Fibroblast of peridontal ligament (primary cell): ENCODE measurements around the gene CDH4.

Experiments used
- DNase-seq: peaks from one replicate; pipeline ENCODE4 v3.0.0-alpha.2; 2010; ENCODE audit errors: extremely low read depth

CDH4 gene

DNA sequence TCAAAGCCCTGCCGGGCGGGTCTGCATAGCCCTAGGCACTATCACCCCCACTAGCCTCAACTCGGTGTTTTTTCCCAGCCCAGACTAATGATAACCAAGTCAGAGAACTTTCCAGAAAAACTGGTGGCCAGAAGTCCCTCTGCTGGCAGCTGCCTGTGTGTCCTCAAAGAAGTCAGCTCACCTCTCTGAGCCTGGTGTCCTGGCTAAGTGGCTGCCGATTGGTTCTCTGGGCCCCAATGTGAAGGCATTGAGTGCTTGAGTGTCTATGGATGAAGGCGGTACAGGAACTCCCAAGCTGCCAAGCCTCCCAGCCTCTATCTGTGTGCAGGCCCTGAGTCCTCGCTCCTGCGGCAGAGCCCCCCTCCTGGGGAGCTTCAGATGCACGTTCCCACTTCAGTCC is 458.0 kb downstream of the CDH4 start:
- no peak for DNase-seq

DNA sequence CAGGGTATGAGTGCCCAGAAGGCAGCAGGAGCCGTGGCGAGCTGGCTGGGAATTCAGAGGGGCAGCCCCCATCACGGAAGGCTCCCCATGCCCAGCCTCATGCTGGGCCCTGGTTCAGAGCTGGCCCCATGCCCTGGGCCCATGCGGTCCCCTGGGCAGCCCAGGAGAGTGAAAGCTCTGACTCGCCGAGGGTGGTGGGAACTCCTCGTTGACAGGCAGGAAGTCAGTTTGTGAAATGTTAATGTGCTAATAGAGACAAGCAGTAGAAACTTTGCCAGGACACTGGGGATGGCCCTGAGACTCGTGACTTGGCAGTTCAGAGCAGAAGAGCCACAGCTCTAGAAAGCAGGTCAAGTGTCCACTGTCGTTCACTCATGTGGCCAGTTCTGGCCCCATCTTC is 460.6 kb downstream of the CDH4 start:
- DNase-seq = no peak

DNA sequence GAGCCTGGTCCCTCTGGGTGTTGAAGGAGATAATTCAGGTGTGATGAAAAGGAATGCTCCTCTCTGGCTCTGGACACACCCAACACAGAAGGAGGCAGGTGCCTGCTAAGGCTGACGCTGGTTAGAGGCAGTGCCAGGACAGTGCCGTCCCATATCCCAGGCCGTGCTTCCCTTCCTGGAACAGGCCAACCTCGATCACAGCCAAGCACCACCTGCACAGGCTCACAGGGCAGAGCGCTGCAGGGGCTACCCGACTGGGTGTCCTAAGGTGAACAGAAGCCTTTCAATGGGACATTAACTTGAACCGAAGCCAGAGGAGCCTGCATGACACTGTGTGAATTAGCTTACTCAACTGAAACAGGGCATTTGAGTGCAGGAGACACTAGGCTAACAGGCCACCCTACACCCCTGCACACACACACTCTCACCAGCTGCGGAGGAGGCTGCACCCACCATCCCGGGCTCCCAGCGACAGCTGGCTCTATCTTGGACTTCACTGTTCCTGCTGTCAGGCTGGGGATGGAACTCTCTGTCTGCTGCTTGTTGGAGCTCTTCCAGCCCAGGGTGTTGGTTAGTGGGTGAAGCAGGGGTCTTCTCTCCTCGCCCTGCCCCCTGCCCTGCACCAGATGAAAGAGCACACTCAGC is 466.4 kb downstream of the CDH4 start:
- no peak for DNase-seq

DNA sequence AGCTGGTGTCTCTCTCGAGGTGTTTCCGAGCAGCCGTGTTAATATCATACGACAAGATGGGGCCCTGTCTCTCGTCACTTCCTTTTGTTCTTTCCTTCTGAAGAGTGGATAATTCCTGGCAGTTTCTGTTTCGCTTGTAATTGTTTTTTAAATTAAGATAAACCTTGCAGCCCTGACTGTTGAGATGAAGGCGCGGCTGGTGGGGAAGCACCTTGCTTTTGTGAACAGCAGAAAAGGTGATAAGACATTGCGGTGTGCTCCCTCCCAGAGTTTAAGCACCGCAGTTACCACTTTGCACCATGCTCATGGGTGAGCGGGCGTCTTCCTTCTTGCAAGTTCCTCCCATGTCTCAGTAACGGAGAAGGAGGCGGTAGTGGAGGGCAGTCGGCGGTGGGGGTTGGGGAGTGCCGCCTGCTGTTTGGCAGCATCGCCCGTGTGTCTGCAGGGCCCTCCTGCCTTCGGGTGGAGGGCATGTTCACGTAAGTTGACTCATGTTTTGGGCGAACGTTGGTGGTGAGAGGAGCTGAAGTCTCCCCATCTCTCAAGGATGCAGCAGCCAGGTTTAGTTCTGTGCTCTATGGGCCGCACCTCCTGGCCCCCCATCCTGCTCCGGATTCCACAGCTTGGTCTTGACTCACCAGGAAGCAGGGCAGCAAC is 467.8 kb downstream of the CDH4 start:
- no peak for DNase-seq

DNA sequence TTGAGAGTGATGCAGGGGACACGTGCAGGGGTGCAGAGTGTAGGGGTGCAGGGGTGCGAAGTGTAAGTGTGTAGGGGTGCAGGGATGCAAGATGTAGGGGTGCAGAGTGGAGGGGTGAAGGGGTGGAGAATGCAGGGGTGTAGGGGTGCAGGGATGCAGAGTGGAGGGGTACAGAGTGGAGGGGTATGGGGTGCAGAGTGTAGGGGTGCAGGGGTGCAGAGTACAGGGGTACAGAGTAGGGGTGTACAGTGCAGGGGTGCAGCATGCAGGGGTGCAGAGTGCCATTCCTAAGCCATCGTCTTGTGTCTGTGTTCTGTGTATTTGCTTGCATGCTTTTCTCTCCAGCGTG is 468.3 kb downstream of the CDH4 start:
- DNase-seq = no peak

DNA sequence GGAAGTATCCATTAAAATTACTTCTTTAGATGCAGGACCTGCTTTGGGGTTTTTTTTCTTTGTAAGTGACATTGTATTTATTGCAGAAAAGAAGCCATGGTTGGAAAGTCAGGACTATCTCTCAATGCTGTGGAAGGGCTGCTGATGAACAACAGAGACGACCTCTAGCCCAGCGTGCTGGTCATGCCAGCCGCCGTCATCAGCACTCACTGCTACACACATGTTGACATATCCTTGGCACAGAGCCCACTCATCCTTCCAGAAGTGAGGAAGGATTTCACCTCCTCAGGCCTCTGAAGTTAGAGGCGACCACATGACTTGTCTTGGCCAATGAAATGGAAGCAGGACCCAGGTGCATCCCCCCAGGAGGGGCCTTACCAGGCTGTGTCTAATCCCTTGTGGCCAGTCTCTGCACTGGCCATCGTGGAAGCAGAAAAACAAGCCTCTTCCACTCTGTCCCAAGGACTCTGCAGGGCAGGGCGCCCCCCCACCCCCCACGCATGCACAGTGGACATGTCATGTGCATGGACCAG is 470.2 kb downstream of the CDH4 start:
- DNase-seq = no peak

DNA sequence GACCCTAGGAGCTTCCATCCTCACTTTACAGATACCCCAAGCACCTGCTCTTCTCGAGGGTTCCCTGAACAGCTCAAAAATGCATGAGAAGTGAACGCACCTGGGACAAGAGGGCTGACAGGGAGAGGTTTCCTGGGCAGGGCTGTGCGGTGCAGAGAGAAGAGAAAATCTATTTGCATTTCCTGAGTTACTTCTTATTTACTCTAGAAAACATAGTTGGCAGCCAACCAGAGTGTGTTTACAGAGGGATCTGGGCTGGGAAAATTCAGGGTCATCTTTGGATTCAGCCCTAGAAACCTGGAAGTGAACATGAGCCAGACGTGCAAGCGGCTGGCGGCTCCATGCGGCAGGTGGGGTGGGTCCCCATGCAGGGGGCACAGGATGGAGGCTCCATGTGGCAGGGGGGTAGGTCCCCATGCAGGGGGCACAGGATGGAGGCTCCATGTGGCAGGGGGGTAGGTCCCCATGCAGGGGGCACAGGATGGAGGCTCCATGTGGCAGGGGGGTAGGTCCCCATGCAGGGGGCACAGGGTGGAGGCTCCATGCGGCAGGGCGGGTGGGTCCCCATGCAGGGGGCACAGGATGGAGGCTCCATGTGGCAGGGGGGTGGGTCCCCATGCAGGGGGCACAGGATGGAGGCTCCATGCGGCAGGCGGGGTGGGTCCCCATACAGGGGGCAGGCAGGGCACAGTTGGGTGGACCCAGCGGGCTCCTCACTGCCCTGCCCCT is 471.6 kb downstream of the CDH4 start:
- DNase-seq = no peak

DNA sequence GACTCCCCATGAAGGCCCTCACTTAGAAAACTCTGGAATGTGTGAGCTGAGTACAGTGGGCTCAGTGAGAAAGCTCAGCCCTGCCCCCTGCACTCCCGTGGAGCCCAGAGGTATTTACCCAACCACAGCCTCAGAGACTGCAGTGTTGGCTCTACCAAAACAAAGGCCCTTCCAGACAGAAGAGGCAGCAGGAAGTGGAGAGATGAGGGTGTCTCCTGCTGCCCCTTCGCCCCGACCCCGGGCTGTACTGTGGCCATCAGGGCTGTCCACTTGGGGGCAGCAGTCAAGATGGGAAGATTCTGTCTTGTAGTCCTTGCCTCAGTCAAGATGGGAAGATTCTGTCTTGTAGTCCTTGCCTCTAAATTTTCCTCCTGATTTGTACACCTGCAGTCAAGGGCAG is 472.3 kb downstream of the CDH4 start:
- DNase-seq = no peak

DNA sequence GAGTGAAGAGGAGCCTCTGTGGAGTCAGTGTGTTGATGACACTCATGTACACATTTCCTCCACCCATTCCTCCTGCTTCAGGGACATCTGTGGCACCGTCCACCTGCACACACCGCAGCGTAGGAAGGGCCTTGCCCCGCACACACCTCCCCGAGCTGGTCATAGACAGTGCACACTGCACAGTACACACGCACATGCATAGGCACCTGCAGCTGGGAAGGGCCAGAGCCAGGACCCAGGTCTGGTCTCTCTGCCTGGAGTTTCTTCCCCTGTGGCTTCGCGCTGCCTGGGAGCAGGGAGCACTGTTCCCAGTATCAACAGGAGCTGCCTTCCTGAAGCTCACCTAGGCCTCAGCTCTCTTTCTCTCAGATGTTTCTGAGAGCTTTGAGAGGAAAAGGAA is 473.1 kb downstream of the CDH4 start:
- no peak for DNase-seq

DNA sequence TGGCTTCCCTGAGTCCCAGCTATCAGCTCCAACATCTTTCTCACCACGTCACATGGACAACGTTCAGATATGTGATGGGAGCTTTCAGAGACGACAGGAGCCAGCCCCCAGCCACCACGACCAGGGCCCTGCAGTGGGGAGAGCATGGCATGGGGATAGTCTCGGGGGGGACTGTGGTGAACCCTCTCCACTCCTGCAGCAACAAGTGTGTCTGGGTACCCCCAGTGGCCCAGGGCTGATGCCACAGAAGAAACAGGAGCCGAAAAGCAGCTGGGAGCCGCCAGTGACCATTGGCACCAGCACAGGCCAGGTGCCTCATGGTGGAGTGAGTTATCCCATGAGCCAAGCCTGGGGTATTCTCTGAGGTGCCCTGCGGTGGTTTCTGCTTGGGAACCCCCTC is 473.9 kb downstream of the CDH4 start:
- DNase-seq = no peak

DNA sequence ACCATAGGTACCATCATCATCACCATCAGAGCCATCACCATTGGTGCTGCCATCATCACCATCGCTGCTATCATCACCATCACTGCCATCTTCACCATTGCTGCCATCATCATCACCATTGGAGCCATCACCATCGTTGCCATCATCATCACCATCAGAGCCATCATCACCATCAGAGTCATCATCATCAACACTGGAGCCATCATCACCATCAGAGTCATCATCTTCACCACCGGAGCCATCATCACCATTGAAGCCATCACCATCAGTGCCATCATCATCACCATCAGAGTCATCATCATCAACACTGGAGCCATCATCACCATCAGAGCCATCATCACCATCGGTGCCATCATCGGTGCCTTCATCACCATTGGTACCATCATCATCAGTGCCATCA is 474.9 kb downstream of the CDH4 start:
- DNase-seq = no peak

DNA sequence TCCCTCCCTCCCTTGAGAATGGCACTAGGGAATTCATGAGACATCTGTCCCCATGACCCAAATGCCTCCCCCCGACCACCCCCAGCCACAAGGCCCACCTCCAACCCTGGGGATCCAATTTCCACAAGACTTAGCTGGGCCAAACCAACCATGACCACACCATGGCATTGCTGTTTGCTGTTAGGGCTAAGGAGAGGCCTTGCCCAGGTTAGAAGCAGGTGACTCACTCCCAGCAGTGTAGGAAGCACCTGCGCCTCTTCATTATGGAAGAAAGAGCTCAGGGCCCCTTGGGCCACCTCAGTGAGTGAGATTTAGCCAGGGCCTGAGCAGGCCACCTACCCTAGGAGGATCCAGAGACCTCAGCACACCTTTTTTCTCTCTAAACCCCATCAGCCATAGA is 475.7 kb downstream of the CDH4 start:
- DNase-seq = no peak

DNA sequence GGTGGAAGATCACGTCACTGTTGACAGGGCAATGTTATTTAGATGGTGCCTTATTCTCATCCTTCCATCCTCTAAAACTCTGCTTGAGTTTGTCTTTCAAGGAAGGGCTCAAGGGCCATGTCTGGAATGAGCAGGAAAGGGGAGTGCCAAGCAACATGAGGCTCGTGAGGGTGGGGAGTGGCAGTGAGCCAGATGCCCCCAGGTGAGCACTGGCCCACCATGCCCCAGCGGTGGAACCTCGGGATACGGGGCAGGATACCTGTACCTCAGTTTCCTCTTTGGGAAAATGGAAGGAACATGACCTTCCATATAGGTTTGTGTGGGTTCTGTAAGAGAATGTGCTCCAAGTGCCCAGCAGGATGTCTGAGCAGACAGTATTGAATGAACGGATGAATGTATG is 476.3 kb downstream of the CDH4 start:
- no peak for DNase-seq

DNA sequence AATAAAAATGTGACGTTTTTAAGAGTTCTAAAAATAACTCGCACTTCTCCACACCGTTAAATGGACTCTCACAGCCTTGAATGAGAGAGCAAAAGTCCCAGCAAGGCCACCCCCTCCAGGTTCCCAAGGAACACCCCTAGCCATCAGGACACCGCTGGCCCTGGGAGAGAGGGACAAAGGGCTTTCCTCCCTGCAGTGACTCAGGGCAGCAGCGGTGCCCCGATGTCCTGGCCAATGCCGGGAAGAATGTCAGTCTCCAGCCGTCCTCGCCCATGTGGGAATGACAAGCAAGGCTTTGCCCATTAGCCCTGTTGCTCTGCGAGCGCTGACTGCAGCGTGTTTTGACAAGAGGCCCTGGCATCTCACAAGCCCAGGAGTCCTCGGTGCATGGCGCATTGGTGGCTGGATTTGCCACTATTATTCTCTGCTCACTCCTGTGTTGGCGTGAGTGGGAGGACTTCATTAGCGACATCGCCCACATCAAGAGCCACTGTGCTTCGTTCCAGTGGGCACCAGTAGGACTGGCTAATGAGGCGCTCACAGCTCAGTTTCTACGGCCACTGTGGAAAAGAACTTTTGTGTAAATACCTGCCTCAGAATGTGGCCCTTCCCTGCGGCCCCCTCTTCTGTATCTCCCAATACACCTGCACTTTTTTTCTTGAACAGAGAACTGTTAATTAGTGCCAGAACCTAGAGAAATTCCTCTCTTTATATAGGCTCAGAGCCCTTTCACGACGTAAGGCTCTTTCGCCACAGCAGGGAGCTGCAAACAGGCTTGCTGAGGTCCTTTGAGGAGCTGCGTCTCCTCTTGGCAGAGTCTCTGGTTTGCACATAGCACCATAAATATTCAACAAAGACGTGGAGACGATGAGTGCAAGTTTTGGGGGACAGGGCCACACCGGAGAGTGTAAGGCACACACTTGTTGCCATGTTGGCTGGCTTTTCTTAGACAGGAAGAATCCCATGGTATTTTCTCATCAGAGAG is 477.0 kb downstream of the CDH4 start:
- no peak for DNase-seq

DNA sequence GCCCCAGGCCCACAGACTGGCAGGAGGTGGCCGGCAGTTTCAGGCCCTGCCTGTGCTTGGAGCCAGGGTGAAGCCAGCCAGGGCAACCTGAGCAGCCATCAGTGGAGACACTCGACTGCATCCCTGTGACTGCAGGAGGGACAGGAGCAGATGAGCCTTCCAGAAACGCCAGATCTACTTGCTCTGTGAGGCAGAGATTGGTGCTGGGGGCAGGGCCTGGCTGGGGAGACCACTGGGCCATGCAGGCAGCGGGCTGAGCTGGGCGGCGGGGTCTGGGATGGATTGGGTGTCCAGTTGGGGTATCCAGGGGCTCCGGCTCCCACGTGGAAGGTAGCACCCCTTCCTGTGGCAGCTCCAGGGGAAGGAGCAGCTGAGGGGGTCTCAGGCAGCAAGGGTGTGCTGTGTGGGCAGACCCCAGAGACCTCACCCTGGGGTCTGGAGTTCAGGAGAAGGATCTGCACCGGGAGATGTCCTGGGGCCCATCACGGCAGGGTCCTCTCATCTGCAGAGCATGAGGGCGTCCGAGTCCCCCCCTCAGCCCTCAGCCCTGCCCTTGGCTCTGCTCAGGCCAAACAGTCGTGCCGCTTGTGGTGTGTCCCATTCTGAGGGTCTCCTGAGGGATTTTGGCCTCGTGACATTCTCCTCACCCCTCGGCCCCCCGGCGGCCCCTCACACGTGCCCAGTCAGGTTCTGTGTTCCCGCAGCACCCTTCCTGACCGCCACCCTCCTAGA is 478.7 kb downstream of the CDH4 start:
- DNase-seq = no peak

DNA sequence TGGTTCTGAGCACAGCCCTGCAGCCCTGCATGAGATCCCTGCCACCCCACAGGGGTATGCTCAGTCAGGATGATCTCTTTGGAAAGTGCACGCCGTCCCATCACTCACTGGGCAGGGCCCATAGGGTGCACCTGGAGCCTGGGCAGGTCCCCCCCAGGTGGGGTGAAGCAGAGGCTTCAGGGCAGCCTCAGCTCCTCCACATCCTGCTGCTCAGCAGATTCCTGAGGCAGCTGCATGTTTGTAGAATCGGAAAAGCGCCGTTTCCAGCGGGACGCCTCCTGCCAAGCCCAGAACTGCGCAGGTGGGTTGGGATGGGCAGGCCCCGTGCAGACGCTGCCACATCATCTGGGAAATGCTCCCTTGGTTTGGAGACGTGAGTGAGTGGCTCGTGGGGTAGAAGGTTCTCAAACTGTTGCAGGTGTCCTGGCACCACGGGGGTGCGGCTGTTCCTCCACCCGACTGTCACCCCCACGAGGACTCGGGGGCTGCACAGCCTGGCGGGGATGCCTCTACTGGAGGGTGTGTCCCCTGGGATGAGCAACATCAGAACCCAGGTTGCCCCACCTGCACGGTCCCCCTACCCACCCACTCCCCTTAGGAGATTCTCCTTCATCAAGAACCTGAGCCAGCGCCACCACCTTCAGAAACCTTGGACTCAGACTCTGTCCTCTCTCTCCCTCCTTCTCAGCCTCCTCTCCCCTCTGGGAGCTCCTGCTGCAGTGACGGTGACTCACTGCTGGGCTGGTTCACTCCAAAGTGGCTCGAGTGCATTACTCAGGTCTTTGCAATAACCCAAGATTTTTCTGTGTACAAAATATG is 479.5 kb downstream of the CDH4 start:
- no peak for DNase-seq

DNA sequence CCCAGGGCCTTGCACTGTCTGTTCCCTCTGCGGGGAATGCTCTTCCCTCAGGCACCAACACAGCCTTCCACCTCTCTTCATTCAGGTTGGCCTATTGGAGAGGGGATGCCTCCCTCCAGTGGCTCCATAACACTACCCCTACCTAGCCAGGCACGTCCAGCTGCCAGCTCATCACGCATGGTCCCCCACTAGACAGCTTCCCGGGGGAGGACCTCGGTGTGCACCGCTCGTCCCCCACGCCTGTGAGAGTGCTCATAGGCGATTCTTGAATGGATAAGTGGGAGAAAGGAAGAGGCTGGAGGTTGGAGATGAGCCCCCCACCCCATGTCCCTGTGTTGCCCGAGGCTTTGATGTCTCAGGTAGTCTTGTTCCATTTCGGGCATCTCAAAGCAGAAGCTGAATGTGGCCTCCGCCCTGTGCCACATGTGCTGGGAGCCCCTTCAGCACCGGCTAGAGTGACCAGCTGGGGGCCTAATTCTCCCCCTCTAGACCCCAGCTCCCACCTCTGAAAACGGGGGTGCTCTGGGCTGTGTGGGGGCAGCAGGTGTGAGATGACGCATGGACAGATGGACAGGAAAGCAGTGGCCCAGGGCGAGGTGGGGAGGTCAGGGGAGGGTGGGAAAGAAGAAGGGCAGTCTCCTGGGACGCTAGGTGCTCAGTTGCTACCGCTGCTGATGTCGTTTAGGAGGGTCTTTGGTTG is 480.6 kb downstream of the CDH4 start:
- DNase-seq = no peak

DNA sequence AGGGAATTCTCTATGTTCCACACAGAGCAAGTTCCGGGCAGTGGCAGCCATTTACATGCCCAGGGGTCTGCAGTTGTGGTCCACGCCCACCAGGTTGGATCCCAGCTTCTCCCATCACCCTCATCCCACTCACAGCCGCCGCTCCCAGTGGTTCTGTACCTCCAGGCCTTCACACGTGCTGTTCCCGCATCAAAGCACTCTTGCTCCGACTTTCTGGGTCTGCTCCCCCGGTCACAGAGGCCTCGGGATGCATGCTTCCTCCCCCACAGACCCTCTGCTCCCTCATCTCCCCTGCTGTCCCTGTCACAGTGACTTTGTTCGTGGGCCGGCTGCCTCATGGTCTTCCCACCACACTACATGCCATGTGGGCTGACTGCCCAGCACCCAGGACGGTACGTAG is 481.2 kb downstream of the CDH4 start:
- no peak for DNase-seq

DNA sequence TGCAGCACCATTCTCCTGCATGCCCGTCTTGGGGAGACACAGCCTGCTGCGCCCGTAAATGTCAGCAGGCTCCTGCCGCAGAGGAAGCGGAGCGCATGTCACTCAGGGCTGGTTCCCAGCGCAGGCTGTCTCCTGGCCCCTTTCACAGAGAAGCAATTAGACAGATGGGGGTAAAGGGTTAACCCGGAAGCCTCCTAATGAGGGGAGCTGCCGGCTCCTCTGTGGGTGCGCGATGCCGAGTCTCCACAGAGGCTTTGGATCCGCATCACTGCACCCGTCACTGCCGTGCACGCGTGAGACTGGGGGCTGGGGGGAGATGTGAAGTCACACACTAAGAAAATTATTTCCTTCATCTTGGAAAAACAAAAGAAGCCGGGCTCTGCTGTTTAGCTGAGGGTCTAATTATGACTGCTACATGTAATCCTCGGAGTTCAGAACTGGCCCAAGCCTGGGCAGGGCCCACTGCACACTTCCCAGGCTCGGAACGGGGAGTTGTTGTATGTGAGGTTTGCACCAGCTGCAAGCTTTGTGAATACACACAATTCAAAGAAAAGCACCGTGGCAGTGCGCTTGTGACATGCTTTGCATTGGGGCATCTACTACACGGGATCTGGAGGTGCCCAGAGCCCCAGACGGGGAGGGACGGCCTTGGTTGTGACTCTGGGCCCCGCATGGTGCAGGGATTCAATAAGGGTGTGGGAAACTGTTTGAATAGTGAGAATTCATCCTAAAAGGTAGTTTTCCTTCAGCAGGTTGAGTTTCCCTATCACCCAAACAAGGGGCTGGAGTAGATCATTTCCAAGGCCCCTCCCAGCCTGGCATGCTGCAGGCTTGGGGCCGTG is 482.1 kb downstream of the CDH4 start:
- DNase-seq = no peak
